Prostate gland (tissue), 2 donors: ENCODE data around the gene ZNF324. TPM values are rescaled to one million over a fixed set of nuclear protein-coding genes. Genes with fewer than 3 reads are reported as not detected.

Experiments used
- DNase-seq: peaks from one replicate; pipeline ENCODE4 v3.0.0-alpha.2; 2019; ENCODE audit warnings: low spot score
- H3K27ac ChIP-seq, 2 donors: fragments of 200-600 bp; sonication (generic); 2 replicates each; pipeline ENCODE4 v1.5.1; 2017 to 2019
- H3K27me3 ChIP-seq: fragments of 200-600 bp; sonication (generic); replicated peaks from 2 replicates; pipeline ENCODE4 v1.5.1; 2019; ENCODE audit not compliant: insufficient read depth
- H3K36me3 ChIP-seq, 2 donors: fragments of 200-600 bp; sonication (generic); 1 replicate in 1 of 2; 2 replicates in 1 of 2; pipeline versions ENCODE4 v1.5.1 to v1.8.1; 2017 to 2019
- H3K4me1 ChIP-seq: fragments of 200-600 bp; sonication (generic); replicated peaks from 2 replicates; pipeline ENCODE4 v1.5.1; 2019
- H3K4me3 ChIP-seq, 2 donors: fragments of 200-600 bp; sonication (generic); 2 replicates each; pipeline ENCODE4 v1.5.1; 2017 to 2019
- H3K9me3 ChIP-seq: fragments of 200-600 bp; sonication (generic); 2 replicates; pipeline ENCODE4 v1.5.1; 2017
- CTCF ChIP-seq, 4 experiments: fragments of 200-600 bp in 2 of 4; fragments of 450-650 bp in 2 of 4; sonication (generic) in 2 of 4; IDR thresholded peaks; 1 replicate in 3 of 4; 2 replicates in 1 of 4; pipeline ENCODE4 v1.5.1; 2016 to 2019; ENCODE audit warnings: antibody characterized with exemption in 4 of 4, mild to moderate bottlenecking in 2 of 4, moderate library complexity in 2 of 4
- POLR2A ChIP-seq: fragments of 450-650 bp; IDR thresholded peaks from one replicate; pipeline ENCODE4 v1.6.1; 2016; ENCODE audit warnings: antibody characterized with exemption, mild to moderate bottlenecking
- POLR2AphosphoS5 ChIP-seq: sonication (generic); formaldehyde crosslinking; IDR thresholded peaks from one replicate; pipeline ENCODE4 v1.6.1; 2017; ENCODE audit warnings: antibody characterized with exemption
- WGBS: methylation state at CpG from one replicate; pipeline ENCODE4 v1.1.5; 2018; 5-methylcytosine and 5-hydroxymethylcytosine counted together
- intact Hi-C: fragments of 100-400 bp; cut with DNase I; formaldehyde crosslinking; loops from one replicate; pipeline ENCODE4 v1.14.2; 2022
- total RNA-seq, 2 donors: library from RNA; depleted of rRNA; stranded (reverse); fragments of >200 nt; gene quantifications; one replicate each; pipeline ENCODE4 v1.1.0, GENCODE V29; 2016

Gene ZNF324
- total RNA-seq, 2 donors from 2014 or later: 22.9 to 27.1 TPM

- Histone ChIP-seq H3K36me3 (no peaks in the 10 kb centered on the region), H3K4me1 (no peaks in the 10 kb centered on the region), H3K4me3 (peak within 1 kb of the TSS; percentile 87 to 91), H3K27me3 (no peaks in the 10 kb centered on the region), H3K27ac (peak within 1 kb of the TSS; percentile 66 to 74), H3K9me3 (no peaks in the 10 kb centered on the region)
- under 1% methylated on average over 68 of the region's 79 CpGs for WGBS
- peak; percentile 96 for DNase-seq
- intact Hi-C loops: no loop called here
- TF ChIP-seq POLR2AphosphoS5: peak; percentile 96
- TF ChIP-seq POLR2A: peak; percentile 29
- TF ChIP-seq CTCF (IDR thresholded peaks at IDR 0.05): peak in 1 of 4 experiments; percentile 8
Measured at GRCh38 chr19:58451358-58452101, 15.3 kb upstream of the ZNF324 start, which contains the start of gene ZNF324B. TSS of gene ZNF324B (plus strand) at chr19:58451622. CDS start at chr19:58453702, 2,080 bp downstream.

GRCh38 chr19:58453743-58454142 is 13.1 kb upstream of the ZNF324 start:
- H3K36me3 ChIP-seq: no peaks in the 10 kb centered on the region
- no peaks in the 10 kb centered on the region for H3K27me3 ChIP-seq
- no peaks in the 10 kb centered on the region for H3K9me3 ChIP-seq
- no peak for DNase-seq
- no peak overlapping the region for H3K27ac ChIP-seq
- H3K4me3 ChIP-seq: no peak overlapping the region
- intact Hi-C loops: no loop called here
- TF ChIP-seq POLR2AphosphoS5 (no peak), CTCF (IDR thresholded peaks at IDR 0.05) (no peak), POLR2A (no peak)
- WGBS: 96% methylated on average over 6 of the region's 6 CpGs
- H3K4me1 ChIP-seq: no peaks in the 10 kb centered on the region

- no peak overlapping the region for H3K27ac ChIP-seq
- 94% methylated on average over 19 of the region's 21 CpGs for WGBS
- H3K36me3 ChIP-seq: no peaks in the 10 kb centered on the region
- intact Hi-C loops: no loop called here
- no peaks in the 10 kb centered on the region for H3K27me3 ChIP-seq
- TF ChIP-seq POLR2A: no peak
- no peaks in the 10 kb centered on the region for H3K9me3 ChIP-seq
- no peaks in the 10 kb centered on the region for H3K4me1 ChIP-seq
- H3K4me3 ChIP-seq: no peak overlapping the region
- no peak for DNase-seq
Measured at GRCh38 chr19:58455306-58455705, 11.6 kb upstream of the ZNF324 start.

- intact Hi-C loops: no loop called here
- Histone ChIP-seq H3K4me3 (no peak overlapping the region), H3K27me3 (no peaks in the 10 kb centered on the region), H3K27ac (no peak overlapping the region), H3K9me3 (no peaks in the 10 kb centered on the region), H3K4me1 (no peaks in the 10 kb centered on the region), H3K36me3 (no peaks in the 10 kb centered on the region)
- 99% methylated on average over 11 of the region's 35 CpGs for WGBS
- DNase-seq: no peak
- no peak for TF ChIP-seq POLR2AphosphoS5
- no peak for TF ChIP-seq CTCF (IDR thresholded peaks at IDR 0.05)
- TF ChIP-seq POLR2A: no peak
Measured at GRCh38 chr19:58456111-58456510, 10.8 kb upstream of the ZNF324 start.

GRCh38 chr19:58460039-58460438 is 6.8 kb upstream of the ZNF324 start:
- 73% methylated on average over 2 of the region's 2 CpGs for WGBS
- Histone ChIP-seq H3K4me1 (no peaks in the 10 kb centered on the region), H3K27ac (no peak overlapping the region), H3K36me3 (no peaks in the 10 kb centered on the region), H3K9me3 (no peaks in the 10 kb centered on the region), H3K4me3 (no peak overlapping the region), H3K27me3 (no peaks in the 10 kb centered on the region)
- TF ChIP-seq CTCF (IDR thresholded peaks at IDR 0.05): no peak
- intact Hi-C loops: no loop called here
- DNase-seq: no peak
